COLO668 (cell line): ENCODE data around the gene UBTD1.

Experiments
- DNase-seq: peaks from one replicate; lab custom pipeline; 2025; ENCODE audit not compliant: unreplicated experiment; lab: John Stamatoyannopoulos, UW

Gene UBTD1

GRCh38 chr10:97482381-97482780 is 16.3 kb upstream of the UBTD1 start:
- DNase-seq = no peak

GRCh38 chr10:97483506-97483905 is 15.2 kb upstream of the UBTD1 start:
- no peak for DNase-seq

- DNase-seq = no peak
Observed at GRCh38 chr10:97483921-97484320, 14.8 kb upstream of the UBTD1 start.

- no peak for DNase-seq
Observed at GRCh38 chr10:97485647-97486281, 13.0 kb upstream of the UBTD1 start.

GRCh38 chr10:97490592-97490991 is 8.1 kb upstream of the UBTD1 start:
- DNase-seq = no peak

GRCh38 chr10:97494151-97494550 is 4.6 kb upstream of the UBTD1 start:
- DNase-seq = no peak

- peak; percentile 4 for DNase-seq
Observed at GRCh38 chr10:97494863-97495506, 3.7 kb upstream of the UBTD1 start.

DNA sequence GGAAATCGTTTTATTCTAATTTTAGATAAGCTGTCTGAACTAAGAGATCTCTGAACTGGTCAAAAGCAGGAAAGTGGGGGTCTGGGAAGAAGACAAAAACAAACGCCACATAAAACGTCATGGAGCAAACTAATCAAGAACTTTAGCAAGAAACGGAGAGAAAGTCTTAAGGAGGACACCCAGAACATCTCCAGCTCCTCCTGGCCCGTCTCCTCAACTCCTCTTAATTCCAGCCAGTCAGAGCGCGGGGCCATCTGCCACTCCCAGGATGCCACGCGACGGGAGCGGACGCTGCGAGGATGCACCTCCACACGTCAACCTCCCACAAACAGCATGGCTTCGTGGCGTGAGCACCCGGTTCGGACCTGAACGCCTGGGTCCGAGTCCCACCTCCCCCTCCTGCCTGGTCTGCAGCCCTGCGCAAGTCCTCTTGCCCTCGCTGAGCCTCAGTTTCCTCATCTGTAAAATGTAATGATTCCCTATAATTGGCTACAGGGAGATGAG is 1.1 kb upstream of the UBTD1 start:
- peak; percentile 76 for DNase-seq

- peak; percentile 97 for DNase-seq
Observed at GRCh38 chr10:97498076-97498840, 466 bp upstream of the UBTD1 start, which contains the start of gene MMS19. TSS of gene MMS19 (minus strand) at chr10:97498422. CDS start at chr10:97498384, 38 bp downstream.

GRCh38 chr10:97499561-97500296 is 1.0 kb downstream of the UBTD1 start:
- no peak for DNase-seq

- no peak for DNase-seq
Observed at GRCh38 chr10:97500297-97500575, 1.5 kb downstream of the UBTD1 start.

DNA sequence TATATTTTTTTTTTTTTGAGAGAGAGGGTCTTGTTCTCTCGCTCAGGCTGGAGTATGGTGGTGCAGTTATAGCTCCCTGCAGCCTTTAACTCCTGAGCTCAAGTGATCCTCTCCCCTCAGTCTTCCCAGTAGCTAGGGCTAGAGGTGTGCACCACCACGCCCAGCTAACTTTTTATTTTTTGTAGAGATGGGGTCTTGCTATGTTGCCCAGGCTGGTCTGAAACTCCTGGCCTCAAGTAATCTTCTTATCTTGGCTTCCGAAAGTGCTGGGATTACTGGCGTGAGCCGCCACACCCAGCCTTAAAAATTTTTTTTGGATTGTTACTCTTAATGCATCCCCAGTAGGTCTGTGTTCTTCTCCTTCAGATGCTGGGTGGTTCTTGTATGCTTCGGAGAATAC is 4.2 kb downstream of the UBTD1 start:
- DNase-seq = no peak

- no peak for DNase-seq
Observed at GRCh38 chr10:97503406-97503805, 4.7 kb downstream of the UBTD1 start.

DNA sequence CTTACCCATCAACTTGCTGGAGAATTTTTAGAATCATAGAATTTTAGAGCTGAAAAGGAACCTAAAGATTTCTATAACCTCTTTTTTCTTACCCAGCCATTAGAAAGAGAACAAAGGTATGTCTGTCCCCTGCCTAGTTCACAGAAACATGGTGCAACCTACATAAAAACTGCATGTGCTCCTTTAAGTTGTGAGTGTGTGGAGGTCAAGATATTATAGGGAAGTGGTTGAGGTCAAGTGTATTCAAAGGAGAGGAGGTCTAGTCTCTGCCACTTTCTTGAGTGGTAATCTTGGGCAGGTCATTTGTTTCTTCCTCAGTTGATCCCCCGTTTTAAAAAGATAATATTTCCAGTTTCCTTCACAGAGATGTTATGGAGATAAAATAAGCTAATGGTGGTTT is 6.4 kb downstream of the UBTD1 start:
- no peak for DNase-seq

DNA sequence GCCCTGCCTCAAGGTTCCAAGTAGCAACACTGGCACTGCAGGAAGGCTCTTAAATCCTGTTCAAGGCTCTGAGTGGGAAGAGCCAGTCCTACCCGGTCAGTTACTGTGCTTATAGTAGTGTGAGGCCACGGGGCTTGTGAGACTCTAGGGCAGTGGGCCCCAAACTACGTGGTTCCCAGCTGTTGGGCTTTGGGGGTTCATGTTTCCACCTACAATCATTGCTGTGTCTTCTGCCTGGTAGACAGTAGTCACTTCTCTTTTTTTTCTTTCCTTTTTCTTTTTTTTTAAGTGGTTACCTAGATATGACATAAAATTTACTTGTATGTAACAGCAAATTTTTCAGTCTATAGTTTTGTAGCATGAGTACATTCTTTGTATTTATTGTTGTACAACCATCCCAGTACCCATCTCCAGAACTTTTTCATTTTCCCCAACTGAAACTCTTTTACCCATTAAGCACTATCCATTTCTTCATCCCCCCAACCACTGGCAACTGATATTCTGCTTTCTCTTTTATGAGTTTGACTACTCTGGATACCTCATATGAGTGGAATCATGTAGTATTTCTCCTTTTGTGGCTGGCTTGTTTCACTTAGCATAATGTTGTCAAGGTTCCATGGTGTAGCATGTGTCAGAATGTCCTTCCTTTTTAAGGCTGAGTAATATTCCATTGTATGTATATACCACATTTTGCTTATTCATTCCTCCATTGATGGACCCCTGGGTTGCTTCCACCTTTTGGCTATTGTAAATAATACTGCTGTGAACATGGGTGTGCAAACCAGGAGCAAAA is 7.7 kb downstream of the UBTD1 start:
- no peak for DNase-seq

- no peak for DNase-seq
Observed at GRCh38 chr10:97508342-97508741, 9.6 kb downstream of the UBTD1 start.

DNA sequence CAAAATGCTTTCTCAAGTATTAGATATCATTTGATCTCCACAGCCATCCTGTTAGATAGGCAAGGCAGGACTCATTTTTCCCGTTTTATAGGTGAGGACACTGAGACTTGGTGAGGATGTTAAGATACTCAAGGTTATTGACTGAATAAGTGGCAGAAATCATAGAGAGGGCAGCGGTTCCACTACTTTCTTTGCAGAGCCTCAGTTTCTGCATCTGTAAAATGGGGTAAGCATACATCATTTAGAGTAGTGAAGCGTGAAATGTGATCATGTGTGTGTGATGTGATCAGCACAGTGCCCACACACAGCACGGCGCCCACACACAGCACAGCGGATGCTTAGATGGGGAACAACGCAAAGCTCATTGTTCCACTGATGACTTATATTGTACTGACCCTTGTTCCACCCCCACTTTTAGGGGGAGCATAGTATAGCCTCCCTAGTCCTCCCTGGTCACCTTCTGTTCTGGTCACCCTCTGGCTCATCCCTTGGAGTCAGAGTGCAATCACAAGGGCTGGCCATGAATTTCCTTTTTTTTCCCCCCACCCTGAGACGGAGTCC is 10.5 kb downstream of the UBTD1 start:
- DNase-seq = no peak

GRCh38 chr10:97510686-97511085 is 12.0 kb downstream of the UBTD1 start:
- DNase-seq = no peak

- no peak for DNase-seq
Observed at GRCh38 chr10:97511711-97512440, 13.2 kb downstream of the UBTD1 start.

- DNase-seq = no peak
Observed at GRCh38 chr10:97512993-97513392, 14.3 kb downstream of the UBTD1 start.
